Endodermal cell (in vitro differentiated cells): ENCODE measurements around the gene PCDHGA1. TPM values are rescaled to one million over a fixed set of nuclear protein-coding genes. Genes with fewer than 3 reads are reported as not detected.

Source experiments
- DNase-seq: peaks from one replicate; pipeline ENCODE4 v3.0.0-alpha.2; 2017
- H3K27ac ChIP-seq: 2 replicates; pipeline ENCODE4 v1.5.1; 2013; ENCODE audit warnings: mild to moderate bottlenecking, low read depth, low read length, moderate library complexity
- H3K27me3 ChIP-seq: 2 replicates; pipeline ENCODE4 v1.6.1; 2013; ENCODE audit warnings: mild to moderate bottlenecking, low read length, moderate library complexity; ENCODE audit not compliant: insufficient read depth, control insufficient read depth, poor library complexity, severe bottlenecking
- H3K36me3 ChIP-seq: 2 replicates; pipeline ENCODE4 v1.7.0; 2013; ENCODE audit warnings: mild to moderate bottlenecking, low read length, moderate library complexity; ENCODE audit not compliant: control insufficient read depth, insufficient read depth
- H3K4me1 ChIP-seq: one replicate; pipeline ENCODE4 v1.7.0; 2013; ENCODE audit warnings: low read length; ENCODE audit not compliant: control insufficient read depth, insufficient read depth
- H3K4me3 ChIP-seq: 2 replicates; pipeline ENCODE4 v1.5.1; 2013; ENCODE audit warnings: mild to moderate bottlenecking, low read length, moderate library complexity
- H3K9ac ChIP-seq: 2 replicates; pipeline ENCODE4 v1.6.1; 2013; ENCODE audit warnings: mild to moderate bottlenecking, low read length, moderate library complexity; ENCODE audit not compliant: poor library complexity, severe bottlenecking; ENCODE audit errors: extremely low read depth
- H3K9me3 ChIP-seq: 2 replicates; pipeline ENCODE4 v1.6.1; 2013; ENCODE audit warnings: mild to moderate bottlenecking, low read length, moderate library complexity; ENCODE audit not compliant: control insufficient read depth
- H3K27ac Mint-ChIP-seq: 2 replicates; pipeline ENCODE4 v1.8.0; 2020; ENCODE audit warnings: mixed read lengths
- H3K27me3 Mint-ChIP-seq: 2 replicates; pipeline ENCODE4 v1.8.0; 2021; ENCODE audit warnings: mild to moderate bottlenecking, mixed read lengths; ENCODE audit not compliant: insufficient read depth
- H3K36me3 Mint-ChIP-seq: 2 replicates; pipeline ENCODE4 v1.8.0; 2020; ENCODE audit warnings: low read depth, mixed read lengths
- H3K4me1 Mint-ChIP-seq: 2 replicates; pipeline ENCODE4 v1.8.0; 2020; ENCODE audit warnings: mixed read lengths
- H3K4me3 Mint-ChIP-seq: 2 replicates; pipeline ENCODE4 v1.8.0; 2020; ENCODE audit warnings: mild to moderate bottlenecking, moderate library complexity, mixed read lengths
- H3K9me3 Mint-ChIP-seq: 2 replicates; pipeline ENCODE4 v1.8.0; 2020; ENCODE audit warnings: mild to moderate bottlenecking, mixed read lengths
- WGBS, 2 experiments: methylation state at CpG; one replicate each; pipeline versions ENCODE4 v1.1.5 to v1.1.7; 2013; ENCODE audit warnings: missing lambda C conversion rate in 2 of 2, mixed read lengths in 1 of 2; ENCODE audit not compliant: insufficient coverage in 1 of 2, insufficient read length in 1 of 2; 5-methylcytosine and 5-hydroxymethylcytosine counted together
- total RNA-seq, 2 donors: library from RNA; stranded (reverse); fragmentation: NEBNext Ultra II Directional in 1 of 2; extraction: Animal tissue kit (Norgen Biotek cat#: 25700) in 1 of 2; gene quantifications; 2 replicates in 1 of 2; 3 replicates in 1 of 2; pipeline ENCODE4 v1.2.1, GENCODE V29; 2021
- TF ChIP-seq, protein P1 (sequence below): fragments of 200-600 bp; sonication (generic); conservative IDR thresholded peaks from 2 replicates; pipeline ENCODE4 v1.5.0; 2021; ENCODE audit warnings: antibody characterized with exemption, mild to moderate bottlenecking

Gene PCDHGA1
- total RNA-seq, 2 donors from 2014 or later = 0.38 to 2.2 TPM

DNA sequence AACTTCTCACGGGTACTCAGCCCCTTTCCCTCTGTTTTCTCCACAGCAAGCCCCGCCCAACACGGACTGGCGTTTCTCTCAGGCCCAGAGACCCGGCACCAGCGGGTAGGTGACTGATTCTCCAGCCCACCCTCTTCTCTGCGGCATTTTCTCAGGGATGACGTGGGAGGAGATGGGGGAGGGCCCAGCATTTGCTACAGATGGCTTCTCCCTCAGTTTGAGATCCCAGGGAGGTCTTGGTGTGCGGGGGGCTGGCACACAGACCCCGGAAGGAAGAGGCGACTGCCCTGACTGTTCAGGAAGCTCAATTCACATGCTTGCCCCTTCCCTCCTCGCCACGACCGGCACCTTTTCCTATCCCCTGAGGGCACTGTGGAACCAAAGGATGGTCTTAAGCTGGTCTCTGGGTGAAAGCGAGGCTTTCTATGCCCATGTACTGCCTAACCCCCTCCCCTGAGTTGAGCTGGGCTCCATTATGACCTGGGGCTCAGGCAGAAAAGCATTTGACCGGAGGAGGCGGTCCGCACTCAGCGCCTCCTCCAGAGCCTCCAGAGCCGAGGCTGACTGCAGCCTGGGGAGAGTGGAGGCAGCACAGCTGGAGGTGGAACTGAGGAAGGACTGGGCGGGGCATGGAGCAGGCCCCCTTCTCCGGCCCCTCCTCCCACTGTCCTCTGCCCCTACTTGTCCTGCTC is 164.6 kb downstream of the PCDHGA1 start:
- H3K4me3 ChIP-seq = peak overlapping the region; percentile 66
- no peaks in the 10 kb centered on the region for H3K27me3 ChIP-seq
- H3K4me1 ChIP-seq = peaks cover 12% of the 10 kb centered on the region
- H3K4me3 Mint-ChIP-seq = peak overlapping the region; percentile 49
- WGBS, 2 experiments = 4 to 46% methylated on average over 5 to 22 of the region's 22 CpGs
- H3K9ac ChIP-seq = no peak overlapping the region
- no peaks in the 10 kb centered on the region for H3K9me3 ChIP-seq
- peaks cover 20% of the 10 kb centered on the region for H3K4me1 Mint-ChIP-seq
- TF ChIP-seq, protein P1, sequence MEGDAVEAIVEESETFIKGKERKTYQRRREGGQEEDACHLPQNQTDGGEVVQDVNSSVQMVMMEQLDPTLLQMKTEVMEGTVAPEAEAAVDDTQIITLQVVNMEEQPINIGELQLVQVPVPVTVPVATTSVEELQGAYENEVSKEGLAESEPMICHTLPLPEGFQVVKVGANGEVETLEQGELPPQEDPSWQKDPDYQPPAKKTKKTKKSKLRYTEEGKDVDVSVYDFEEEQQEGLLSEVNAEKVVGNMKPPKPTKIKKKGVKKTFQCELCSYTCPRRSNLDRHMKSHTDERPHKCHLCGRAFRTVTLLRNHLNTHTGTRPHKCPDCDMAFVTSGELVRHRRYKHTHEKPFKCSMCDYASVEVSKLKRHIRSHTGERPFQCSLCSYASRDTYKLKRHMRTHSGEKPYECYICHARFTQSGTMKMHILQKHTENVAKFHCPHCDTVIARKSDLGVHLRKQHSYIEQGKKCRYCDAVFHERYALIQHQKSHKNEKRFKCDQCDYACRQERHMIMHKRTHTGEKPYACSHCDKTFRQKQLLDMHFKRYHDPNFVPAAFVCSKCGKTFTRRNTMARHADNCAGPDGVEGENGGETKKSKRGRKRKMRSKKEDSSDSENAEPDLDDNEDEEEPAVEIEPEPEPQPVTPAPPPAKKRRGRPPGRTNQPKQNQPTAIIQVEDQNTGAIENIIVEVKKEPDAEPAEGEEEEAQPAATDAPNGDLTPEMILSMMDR = no peak
- H3K36me3 Mint-ChIP-seq = peaks cover 17% of the 10 kb centered on the region
- peak; percentile 84 for DNase-seq
- H3K9me3 Mint-ChIP-seq = no peaks in the 10 kb centered on the region
- peaks cover 46% of the 10 kb centered on the region for H3K27me3 Mint-ChIP-seq
- H3K36me3 ChIP-seq = no peaks in the 10 kb centered on the region
- peak overlapping the region; percentile 42 for H3K27ac Mint-ChIP-seq
- peak overlapping the region; percentile 97 for H3K27ac ChIP-seq

DNA sequence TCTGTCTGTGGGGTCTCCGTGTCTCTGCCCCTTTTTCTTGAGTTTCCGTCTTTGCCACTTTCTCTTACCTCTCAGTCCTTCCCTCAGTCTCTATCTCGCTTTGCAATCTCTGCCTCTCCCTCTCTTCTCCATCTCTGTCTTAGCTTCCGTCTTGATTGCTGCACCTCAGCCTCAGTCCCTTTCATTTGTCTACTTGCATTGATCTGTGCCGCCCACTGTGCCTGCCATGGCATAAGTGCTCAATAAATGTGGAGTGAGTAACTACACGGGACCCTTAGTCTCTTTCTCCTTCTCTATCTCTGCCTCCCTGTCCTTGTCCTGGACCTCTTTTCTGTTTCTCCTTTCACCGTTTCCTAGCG is 165.1 kb downstream of the PCDHGA1 start:
- Mint-ChIP-seq H3K9me3 (no peaks in the 10 kb centered on the region), H3K4me3 (peak overlapping the region; percentile 49), H3K36me3 (peaks cover 14% of the 10 kb centered on the region), H3K4me1 (peaks cover 20% of the 10 kb centered on the region), H3K27me3 (peaks cover 41% of the 10 kb centered on the region), H3K27ac (no peak overlapping the region)
- H3K9ac ChIP-seq = no peak overlapping the region
- peak overlapping the region; percentile 97 for H3K27ac ChIP-seq
- whole genome bisulfite sequencing, 2 experiments = 43 to 48% methylated on average over 8 of the region's 8 CpGs
- H3K4me1 ChIP-seq = peaks cover 12% of the 10 kb centered on the region
- H3K9me3 ChIP-seq = no peaks in the 10 kb centered on the region
- TF ChIP-seq, protein P1 = no peak
- H3K36me3 ChIP-seq = no peaks in the 10 kb centered on the region
- no peaks in the 10 kb centered on the region for H3K27me3 ChIP-seq
- DNase-seq = no peak
- peak overlapping the region; percentile 66 for H3K4me3 ChIP-seq

DNA sequence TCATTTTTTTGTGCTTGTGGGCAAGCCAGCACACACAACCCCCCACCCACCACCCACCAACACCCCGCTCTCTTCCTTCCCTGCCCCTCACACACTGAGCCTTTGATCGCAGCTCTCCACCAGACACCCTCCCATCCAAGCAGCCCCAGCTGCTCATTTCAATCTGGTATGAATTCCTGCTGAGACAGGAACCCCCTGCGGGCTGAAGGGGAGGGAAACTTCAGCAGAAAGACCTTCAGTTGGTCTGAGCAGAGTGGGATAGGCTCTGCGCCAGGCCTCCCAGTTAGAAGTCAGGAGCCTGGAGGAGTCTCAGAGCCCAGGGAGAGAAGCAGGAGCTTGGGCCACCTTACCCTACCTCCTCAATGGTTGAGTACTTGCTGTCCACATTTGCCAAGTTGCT is 165.7 kb downstream of the PCDHGA1 start:
- Mint-ChIP-seq H3K27ac (no peak overlapping the region), H3K9me3 (no peaks in the 10 kb centered on the region), H3K4me3 (no peak overlapping the region), H3K27me3 (peaks cover 35% of the 10 kb centered on the region), H3K36me3 (peaks cover 10% of the 10 kb centered on the region), H3K4me1 (peaks cover 18% of the 10 kb centered on the region)
- H3K9me3 ChIP-seq = no peaks in the 10 kb centered on the region
- no peak overlapping the region for H3K9ac ChIP-seq
- H3K4me3 ChIP-seq = no peak overlapping the region
- H3K36me3 ChIP-seq = no peaks in the 10 kb centered on the region
- TF ChIP-seq, protein P1 = no peak
- H3K4me1 ChIP-seq = peaks cover 12% of the 10 kb centered on the region
- DNase-seq = peak; percentile 88
- peak overlapping the region; percentile 97 for H3K27ac ChIP-seq
- 36% methylated on average over 4 of the region's 4 CpGs; no CpG with 5 or more reads in 1 of the 2 experiments for WGBS, 2 experiments
- H3K27me3 ChIP-seq = no peaks in the 10 kb centered on the region
